ENCODE data around the gene SELENOI.

The SELENOI gene

DNA sequence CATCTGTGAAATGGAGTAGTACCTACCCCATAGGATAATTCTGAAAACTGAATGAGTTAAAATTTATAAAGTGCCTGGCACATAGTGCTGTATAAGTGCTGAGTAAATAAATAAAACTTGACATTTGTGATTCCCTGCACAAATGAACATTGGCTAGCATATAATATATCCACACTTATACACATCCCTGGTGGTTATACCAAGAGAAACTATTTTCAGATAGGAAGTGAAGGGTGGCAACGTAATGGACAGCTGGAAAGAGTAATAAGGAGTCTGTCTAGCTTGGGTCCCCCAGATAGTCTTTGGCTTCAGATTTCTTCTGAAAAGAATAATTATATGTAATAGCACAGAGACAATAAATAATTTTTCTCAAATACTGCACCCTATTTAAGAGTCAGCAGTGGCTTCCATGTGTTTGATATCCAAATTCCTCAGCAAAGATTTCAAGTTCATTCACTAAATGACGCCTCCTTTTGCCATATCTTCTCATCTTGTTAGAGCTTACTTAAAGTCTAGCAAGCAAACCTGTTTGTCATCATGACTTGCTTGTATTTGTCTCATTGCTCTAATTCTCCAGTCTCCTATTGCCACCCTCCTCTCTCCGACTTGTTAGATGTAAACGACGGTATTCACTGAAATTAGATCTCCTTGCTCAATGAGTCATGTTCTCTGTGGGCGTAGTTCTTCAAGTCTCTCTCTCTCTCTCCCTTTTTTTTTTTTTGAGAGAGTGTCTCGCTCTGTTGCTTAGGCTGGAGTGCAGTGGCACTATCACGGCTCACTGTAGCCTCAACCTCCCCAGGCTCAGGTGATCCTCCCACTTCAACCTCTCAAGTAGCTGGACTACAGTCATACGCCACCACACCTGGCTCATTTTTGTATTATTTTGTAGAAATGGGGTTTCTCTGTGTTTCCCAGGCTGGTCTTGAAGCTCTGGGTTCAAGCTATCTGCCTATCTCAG is 9.4 kb downstream of the SELENOI start:
- no peak overlapping the region for H3K4me3 ChIP-seq (ENCODE audit: low read length)
- H4K20me1 ChIP-seq (ENCODE audit: control insufficient read depth, insufficient read depth, low read depth, low read length), result peaks cover 46% of the 10 kb centered on the region
- peaks cover 100% of the 10 kb centered on the region for H3K79me2 ChIP-seq (ENCODE audit: control insufficient read depth, low read length)
- no peak overlapping the region for H3K27ac ChIP-seq (ENCODE audit: low read depth, low read length)
- no peaks in the 10 kb centered on the region for H3K9me3 ChIP-seq (ENCODE audit: control insufficient read depth, insufficient read depth, low read length)
- H3F3A ChIP-seq (ENCODE audit: control insufficient read depth, insufficient read depth), result no peaks in the 10 kb centered on the region; the same call in 1 of the 2 replicates
- H3K9me2 ChIP-seq (replicated peaks; ENCODE audit: control insufficient read depth, low read length), result no peaks in the 10 kb centered on the region
- H3K4me1 ChIP-seq (ENCODE audit: control insufficient read depth, low read length), result peaks cover 2% of the 10 kb centered on the region
- H3K27me3 ChIP-seq (ENCODE audit: control insufficient read depth, low read length), result no peaks in the 10 kb centered on the region
- peaks cover 57% of the 10 kb centered on the region for H3K36me3 ChIP-seq (ENCODE audit: control insufficient read depth, low read length)
- TF ChIP-seq, protein P1, sequence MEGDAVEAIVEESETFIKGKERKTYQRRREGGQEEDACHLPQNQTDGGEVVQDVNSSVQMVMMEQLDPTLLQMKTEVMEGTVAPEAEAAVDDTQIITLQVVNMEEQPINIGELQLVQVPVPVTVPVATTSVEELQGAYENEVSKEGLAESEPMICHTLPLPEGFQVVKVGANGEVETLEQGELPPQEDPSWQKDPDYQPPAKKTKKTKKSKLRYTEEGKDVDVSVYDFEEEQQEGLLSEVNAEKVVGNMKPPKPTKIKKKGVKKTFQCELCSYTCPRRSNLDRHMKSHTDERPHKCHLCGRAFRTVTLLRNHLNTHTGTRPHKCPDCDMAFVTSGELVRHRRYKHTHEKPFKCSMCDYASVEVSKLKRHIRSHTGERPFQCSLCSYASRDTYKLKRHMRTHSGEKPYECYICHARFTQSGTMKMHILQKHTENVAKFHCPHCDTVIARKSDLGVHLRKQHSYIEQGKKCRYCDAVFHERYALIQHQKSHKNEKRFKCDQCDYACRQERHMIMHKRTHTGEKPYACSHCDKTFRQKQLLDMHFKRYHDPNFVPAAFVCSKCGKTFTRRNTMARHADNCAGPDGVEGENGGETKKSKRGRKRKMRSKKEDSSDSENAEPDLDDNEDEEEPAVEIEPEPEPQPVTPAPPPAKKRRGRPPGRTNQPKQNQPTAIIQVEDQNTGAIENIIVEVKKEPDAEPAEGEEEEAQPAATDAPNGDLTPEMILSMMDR (IDR thresholded peaks at IDR 0.05; ENCODE audit: low read depth, low read length, poor library complexity, severe bottlenecking), result no peak
- no peak for TF ChIP-seq EZH2phosphoT487 (IDR thresholded peaks at IDR 0.05; ENCODE audit: borderline replicate concordance, low read length)
- H3K4me2 ChIP-seq (ENCODE audit: low read length), result no peak overlapping the region

DNA sequence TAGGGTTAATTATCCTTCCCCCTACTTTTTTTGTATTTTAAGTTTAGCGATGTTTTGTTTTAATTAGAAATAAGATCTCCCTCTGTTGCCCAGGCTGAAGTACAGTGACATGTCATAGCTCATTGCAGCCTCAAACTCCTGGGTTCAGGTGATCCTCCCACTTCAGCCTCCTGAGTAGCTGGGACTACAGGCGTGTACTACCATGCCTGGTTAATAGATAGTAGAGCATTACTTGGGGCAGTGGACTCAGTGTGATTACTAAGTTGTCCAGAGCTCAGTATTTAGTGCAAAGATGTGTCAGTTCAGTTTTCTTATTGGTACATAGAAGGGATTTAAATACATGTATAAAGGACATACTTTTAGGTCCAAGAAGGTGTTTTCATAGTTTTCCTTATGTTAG is 10.2 kb downstream of the SELENOI start:
- TF ChIP-seq, protein P1 (IDR thresholded peaks at IDR 0.05; ENCODE audit: low read depth, low read length, poor library complexity, severe bottlenecking), result no peak
- TF ChIP-seq EZH2phosphoT487 (IDR thresholded peaks at IDR 0.05; ENCODE audit: borderline replicate concordance, low read length), result no peak
- Histone ChIP-seq H3K27ac (ENCODE audit: low read depth, low read length) (no peak overlapping the region), H3K27me3 (ENCODE audit: control insufficient read depth, low read length) (no peaks in the 10 kb centered on the region), H3K4me3 (ENCODE audit: low read length) (no peak overlapping the region), H4K20me1 (ENCODE audit: control insufficient read depth, insufficient read depth, low read depth, low read length) (peaks cover 46% of the 10 kb centered on the region), H3K4me2 (ENCODE audit: low read length) (no peak overlapping the region), H3K36me3 (ENCODE audit: control insufficient read depth, low read length) (peaks cover 58% of the 10 kb centered on the region), H3K9me3 (ENCODE audit: control insufficient read depth, insufficient read depth, low read length) (no peaks in the 10 kb centered on the region), H3F3A (ENCODE audit: control insufficient read depth, insufficient read depth) (no peaks in the 10 kb centered on the region; the same call in 1 of the 2 replicates), H3K4me1 (ENCODE audit: control insufficient read depth, low read length) (no peaks in the 10 kb centered on the region), H3K9me2 (replicated peaks; ENCODE audit: control insufficient read depth, low read length) (no peaks in the 10 kb centered on the region), H3K79me2 (ENCODE audit: control insufficient read depth, low read length) (peaks cover 100% of the 10 kb centered on the region)

DNA sequence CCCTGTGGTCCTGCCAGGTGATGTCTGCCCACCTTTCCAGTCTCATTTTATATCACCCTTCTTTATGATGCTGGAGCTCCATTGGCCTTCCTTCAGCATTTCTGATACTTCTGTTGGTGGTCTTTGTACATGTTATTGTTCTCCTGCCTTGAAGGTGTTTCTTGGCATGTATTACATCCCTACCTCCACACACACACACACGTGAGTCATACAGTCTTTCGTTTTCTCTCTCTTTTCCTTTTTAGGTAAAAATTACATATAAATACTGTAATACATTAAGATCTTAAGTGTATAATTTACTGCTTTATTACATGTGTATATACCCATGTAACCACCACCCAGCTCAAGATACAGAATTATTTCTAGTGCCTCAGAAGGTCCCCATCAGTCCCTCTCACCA is 10.8 kb downstream of the SELENOI start:
- Histone ChIP-seq H3K9me2 (replicated peaks; ENCODE audit: control insufficient read depth, low read length) (no peaks in the 10 kb centered on the region), H3K27me3 (ENCODE audit: control insufficient read depth, low read length) (no peaks in the 10 kb centered on the region), H3K27ac (ENCODE audit: low read depth, low read length) (no peak overlapping the region), H4K20me1 (ENCODE audit: control insufficient read depth, insufficient read depth, low read depth, low read length) (peaks cover 45% of the 10 kb centered on the region), H3K36me3 (ENCODE audit: control insufficient read depth, low read length) (peaks cover 57% of the 10 kb centered on the region), H3K79me2 (ENCODE audit: control insufficient read depth, low read length) (peaks cover 100% of the 10 kb centered on the region), H3K4me1 (ENCODE audit: control insufficient read depth, low read length) (no peaks in the 10 kb centered on the region), H3K9me3 (ENCODE audit: control insufficient read depth, insufficient read depth, low read length) (no peaks in the 10 kb centered on the region), H3K4me2 (ENCODE audit: low read length) (no peak overlapping the region), H3F3A (ENCODE audit: control insufficient read depth, insufficient read depth) (no peaks in the 10 kb centered on the region; the same call in 1 of the 2 replicates), H3K4me3 (ENCODE audit: low read length) (no peak overlapping the region)
- TF ChIP-seq EZH2phosphoT487 (IDR thresholded peaks at IDR 0.05; ENCODE audit: borderline replicate concordance, low read length), result no peak
- TF ChIP-seq, protein P1 (IDR thresholded peaks at IDR 0.05; ENCODE audit: low read depth, low read length, poor library complexity, severe bottlenecking), result no peak

All from DOHH2 (cell line).